ENCODE measurements around the gene FRS3.

Gene FRS3

DNA sequence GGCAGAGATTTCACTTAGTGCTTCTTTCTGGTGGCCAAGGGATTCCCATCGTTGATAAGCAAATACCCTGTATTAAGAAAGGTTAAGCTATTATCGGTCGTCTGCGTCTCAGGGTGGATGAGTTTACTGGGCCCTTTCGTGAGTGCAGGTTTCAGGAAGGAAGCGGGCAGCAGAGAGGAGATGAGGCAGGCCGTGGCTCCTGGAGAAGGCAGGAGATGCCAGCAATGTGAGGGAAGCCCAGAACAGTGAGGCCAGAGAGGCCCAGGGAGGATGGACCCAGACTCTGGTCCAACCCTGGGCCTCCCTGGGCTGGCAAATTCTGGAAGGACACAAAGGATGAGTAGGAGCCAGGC, 55.5 kb downstream of the FRS3 start:
- no peak for FAIRE-seq

DNA sequence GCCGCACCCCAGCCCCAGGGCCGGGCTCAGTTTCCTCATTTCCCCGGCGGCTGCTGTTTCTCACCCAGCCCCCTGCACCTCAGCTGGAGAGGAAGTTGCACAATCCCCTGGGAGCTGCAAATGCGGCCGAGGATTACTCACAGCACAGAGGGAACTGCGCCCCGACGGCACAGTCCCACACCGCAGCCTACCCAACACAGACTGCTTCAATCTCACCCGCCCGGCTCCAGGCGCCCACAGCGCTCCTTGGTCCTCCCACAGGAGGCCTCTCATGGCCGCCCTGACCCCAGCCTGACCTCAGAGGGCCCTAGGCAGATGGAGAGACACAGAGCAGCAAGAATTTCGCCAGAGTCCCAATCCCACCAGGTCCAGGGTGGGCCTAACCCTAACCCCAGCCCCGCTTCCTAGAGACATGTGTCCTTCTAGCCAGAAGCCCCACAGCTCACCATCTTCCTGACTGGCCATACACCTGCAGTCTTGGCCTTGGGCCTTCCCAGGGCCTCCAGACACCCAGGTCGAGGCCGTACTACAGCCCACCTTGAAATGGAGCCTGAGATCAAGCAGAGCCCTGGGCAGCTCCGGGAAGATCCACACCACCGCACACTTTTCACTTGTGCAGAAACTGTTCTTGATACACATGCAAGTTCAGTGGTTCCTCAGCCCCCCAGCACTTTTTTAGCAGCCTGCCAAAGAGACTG, 56.0 kb downstream of the FRS3 start:
- FAIRE-seq, result no peak

DNA sequence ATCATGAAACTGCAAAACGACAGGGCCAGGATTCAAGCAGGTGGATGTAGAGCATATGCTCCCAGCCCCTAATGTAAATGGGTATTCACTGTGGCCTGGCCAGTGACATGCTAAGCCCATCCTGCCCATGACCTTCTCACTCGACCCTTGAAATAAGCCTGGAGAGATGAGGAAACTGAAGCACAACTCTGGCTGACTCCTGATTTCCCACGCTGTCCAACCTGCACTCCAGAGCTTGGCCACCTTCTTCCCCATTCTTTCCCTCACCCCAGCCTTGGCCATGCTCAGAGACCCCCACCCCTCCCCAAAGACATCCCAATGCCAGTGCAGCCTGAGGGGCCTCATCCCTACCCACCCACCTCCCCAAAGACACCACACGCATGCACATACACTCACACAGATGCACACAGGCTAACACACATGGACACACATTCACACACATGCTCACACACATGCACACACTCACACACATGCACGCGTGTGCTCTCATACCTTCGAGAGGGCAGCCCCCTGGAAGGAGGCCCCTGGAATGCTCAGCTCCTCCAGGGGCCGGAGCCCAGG, 56.7 kb downstream of the FRS3 start:
- FAIRE-seq, result no peak

DNA sequence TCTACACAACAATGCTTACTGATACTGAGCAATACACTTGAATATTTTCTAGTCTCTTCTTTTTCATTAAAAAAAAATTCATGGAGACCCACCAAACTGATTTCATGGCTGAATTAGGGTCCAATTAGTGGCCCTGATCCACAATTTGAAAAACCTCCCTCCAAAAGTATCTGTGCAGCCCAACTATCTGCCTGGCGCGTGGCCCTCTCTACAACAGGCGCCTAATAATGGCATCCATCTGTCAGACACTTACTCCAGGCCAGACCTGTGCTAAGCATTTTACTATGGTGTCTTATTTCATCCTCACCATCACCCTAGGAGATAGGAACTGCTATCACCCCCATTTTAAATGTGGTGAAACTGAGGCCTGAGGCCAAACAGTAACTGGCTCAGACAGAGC, 58.3 kb downstream of the FRS3 start:
- no peak for FAIRE-seq

- FAIRE-seq, result no peak
These were observed 58.9 kb downstream of the FRS3 start for GRCh38 chr6:41720783-41721182.

DNA sequence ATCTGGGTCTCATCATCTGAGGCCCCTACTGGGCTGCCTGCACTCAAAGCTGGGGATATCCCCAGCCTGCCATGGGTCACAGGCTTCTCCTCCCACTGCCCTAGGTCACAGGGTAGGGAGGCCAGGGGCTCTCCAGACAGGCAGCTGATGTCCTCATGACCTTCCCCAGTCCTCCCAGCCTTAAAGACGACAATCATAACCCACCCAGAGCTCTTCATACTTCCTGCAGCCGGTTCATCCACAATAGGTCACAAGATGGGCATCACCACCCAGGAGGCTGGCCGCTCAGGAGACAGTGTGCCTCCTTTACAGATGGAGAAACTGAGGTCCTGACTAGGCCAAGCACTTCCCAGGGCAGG, 59.5 kb downstream of the FRS3 start:
- FAIRE-seq, result no peak

All from islet of Langerhans (tissue), 1 donor.